AG10803 (cell line): ENCODE data around the gene POLH.
"Not testable (repeated sequence)": the region's sequence is repeated elsewhere in the genome, so short reads cannot be mapped to it uniquely, and the experiment has no call there.

Experiments used
- DNase-seq: peaks from one replicate; pipeline ENCODE4 v3.0.0; 2010; ENCODE audit warnings: low read depth
- H3K4me3 ChIP-seq: 2 replicates; pipeline ENCODE4 v1.5.1; 2011; ENCODE audit warnings: mild to moderate bottlenecking, low read length, control low read depth
- CTCF ChIP-seq: conservative IDR thresholded peaks from 2 replicates; pipeline ENCODE4 v1.5.1; 2011; ENCODE audit warnings: mild to moderate bottlenecking, low read length, control low read depth, inconsistent platforms

The POLH gene

GRCh38 chr6:43627008-43627825 lies 51.2 kb downstream of the POLH start:
- DNase-seq, result peak; percentile 97
- no peak for TF ChIP-seq CTCF
- H3K4me3 ChIP-seq, result peak overlapping the region; percentile 97

- H3K4me3 ChIP-seq, result peak overlapping the region; percentile 97
- DNase-seq, result peak; percentile 54
- no peak for TF ChIP-seq CTCF
Measured at GRCh38 chr6:43628393-43629103, 52.6 kb downstream of the POLH start.

- no peak for TF ChIP-seq CTCF
- DNase-seq, result peak; percentile 99
- H3K4me3 ChIP-seq, result peak within 1 kb of the TSS; percentile 97
Measured at GRCh38 chr6:43629104-43629504, 53.1 kb downstream of the POLH start, which contains the start of gene GTPBP2. Gene GTPBP2 (minus strand): TSS chr6:43629264. CDS start chr6:43629162, 102 bp downstream.

GRCh38 chr6:43629505-43630300 lies 53.7 kb downstream of the POLH start:
- H3K4me3 ChIP-seq, result peak overlapping the region; percentile 97
- TF ChIP-seq CTCF, result 0 out of 2 replicates have a peak, but pooled peaks have one; percentile 11

GRCh38 chr6:43630980-43631619 lies 55.1 kb downstream of the POLH start:
- DNase-seq, result no peak
- H3K4me3 ChIP-seq, result no peak overlapping the region
- no peak for TF ChIP-seq CTCF

More at GRCh38 chr6:43629505-43630300, 53.7 kb downstream of the POLH start:
- DNase-seq, result peak; percentile 98

- H3K4me3 ChIP-seq, DNase-seq: not testable (repeated sequence)
Measured at GRCh38 chr6:43633002-43633401, 57.0 kb downstream of the POLH start.
